NB4 (cell line): ENCODE results near the gene C1orf52.

Experiments
- DNase-seq: peaks from one replicate; pipeline ENCODE4 v3.0.0; 2010; ENCODE audit warnings: low read depth
- H3K4me3 ChIP-seq: one replicate; pipeline ENCODE4 v1.5.1; 2011; ENCODE audit warnings: mild to moderate bottlenecking, low read depth, low read length, moderate library complexity
- MYC ChIP-seq: IDR thresholded peaks from 2 replicates; pipeline ENCODE4 v1.6.1; 2011; ENCODE audit warnings: low read depth, low read length
- POLR2A ChIP-seq: IDR thresholded peaks from 2 replicates; pipeline ENCODE4 v1.6.1; 2011; ENCODE audit warnings: mild to moderate bottlenecking; ENCODE audit not compliant: insufficient read length; ENCODE audit errors: extremely low read depth
- TF ChIP-seq, protein P1 (sequence below): IDR thresholded peaks from 2 replicates; pipeline ENCODE4 v1.6.1; 2011; ENCODE audit warnings: low read depth, low read length
- TF ChIP-seq, protein P2 (sequence below): IDR thresholded peaks from one replicate; pipeline ENCODE4 v1.5.1; 2012; ENCODE audit warnings: low read depth, low read length

Gene C1orf52

DNA sequence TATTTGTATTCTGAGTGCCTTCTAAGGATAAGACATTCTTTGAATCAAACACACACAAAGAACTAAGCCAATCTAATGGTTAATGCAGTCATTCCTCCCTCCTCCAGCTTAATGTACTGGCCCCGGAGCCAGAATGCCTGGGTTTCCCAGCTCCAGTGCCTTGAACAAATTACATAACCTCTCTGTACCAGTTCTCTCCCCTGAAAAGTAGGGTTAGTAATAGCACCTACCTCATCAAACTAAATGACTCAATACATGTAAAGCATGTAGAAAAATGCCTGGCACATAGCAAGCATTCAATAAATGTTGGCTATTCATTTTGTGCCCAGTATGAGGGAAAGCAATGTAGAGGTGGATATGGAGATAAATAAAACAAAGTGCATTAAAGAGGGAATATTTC lies 14.0 kb downstream of the C1orf52 start:
- no peak for DNase-seq
- no peak overlapping the region for H3K4me3 ChIP-seq
- TF ChIP-seq MYC, result no peak
- TF ChIP-seq, protein P1, sequence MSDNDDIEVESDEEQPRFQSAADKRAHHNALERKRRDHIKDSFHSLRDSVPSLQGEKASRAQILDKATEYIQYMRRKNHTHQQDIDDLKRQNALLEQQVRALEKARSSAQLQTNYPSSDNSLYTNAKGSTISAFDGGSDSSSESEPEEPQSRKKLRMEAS, result no peak
- TF ChIP-seq POLR2A, result no peak
- TF ChIP-seq, protein P2, sequence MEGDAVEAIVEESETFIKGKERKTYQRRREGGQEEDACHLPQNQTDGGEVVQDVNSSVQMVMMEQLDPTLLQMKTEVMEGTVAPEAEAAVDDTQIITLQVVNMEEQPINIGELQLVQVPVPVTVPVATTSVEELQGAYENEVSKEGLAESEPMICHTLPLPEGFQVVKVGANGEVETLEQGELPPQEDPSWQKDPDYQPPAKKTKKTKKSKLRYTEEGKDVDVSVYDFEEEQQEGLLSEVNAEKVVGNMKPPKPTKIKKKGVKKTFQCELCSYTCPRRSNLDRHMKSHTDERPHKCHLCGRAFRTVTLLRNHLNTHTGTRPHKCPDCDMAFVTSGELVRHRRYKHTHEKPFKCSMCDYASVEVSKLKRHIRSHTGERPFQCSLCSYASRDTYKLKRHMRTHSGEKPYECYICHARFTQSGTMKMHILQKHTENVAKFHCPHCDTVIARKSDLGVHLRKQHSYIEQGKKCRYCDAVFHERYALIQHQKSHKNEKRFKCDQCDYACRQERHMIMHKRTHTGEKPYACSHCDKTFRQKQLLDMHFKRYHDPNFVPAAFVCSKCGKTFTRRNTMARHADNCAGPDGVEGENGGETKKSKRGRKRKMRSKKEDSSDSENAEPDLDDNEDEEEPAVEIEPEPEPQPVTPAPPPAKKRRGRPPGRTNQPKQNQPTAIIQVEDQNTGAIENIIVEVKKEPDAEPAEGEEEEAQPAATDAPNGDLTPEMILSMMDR, result no peak

DNA sequence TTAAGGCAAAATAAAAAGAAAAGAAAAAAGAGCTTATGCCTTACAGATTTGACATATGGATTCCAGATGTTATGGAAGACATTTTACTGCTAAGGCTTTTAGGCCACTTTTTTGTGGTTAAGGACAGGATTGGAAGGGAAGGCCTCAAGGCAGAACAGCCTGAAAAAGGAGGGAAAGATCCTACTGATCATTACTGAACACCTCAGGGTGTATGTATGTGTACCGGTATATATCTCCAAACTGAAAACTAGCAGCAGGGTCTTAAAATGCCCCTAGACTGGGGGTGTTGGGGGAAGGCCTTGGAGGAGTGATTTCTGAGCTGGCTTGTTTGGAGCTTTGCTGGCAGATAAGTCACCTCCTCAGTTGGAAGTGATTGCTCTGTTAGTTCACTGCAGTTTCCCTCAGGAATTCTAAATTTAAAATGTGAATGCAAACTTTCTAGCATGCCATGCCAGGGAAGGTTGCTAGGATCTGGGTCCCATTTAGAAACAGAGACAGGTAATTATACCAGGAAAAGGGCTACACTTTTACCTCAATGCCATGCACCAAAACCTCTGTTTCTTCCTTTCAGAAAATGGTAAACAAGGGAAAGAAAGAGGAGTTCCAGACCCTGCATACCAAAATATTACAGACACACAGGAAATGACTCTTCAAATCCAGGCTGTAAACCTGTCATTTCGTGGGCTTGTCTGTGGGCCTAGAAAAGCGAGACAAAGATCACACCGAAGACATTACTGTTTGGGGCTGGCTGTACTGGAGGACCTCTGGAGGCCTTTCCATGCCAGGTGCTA lies 15.0 kb downstream of the C1orf52 start:
- DNase-seq, result peak; percentile 53
- TF ChIP-seq POLR2A (no peak), MYC (no peak)
- TF ChIP-seq, protein P2, result no peak
- TF ChIP-seq, protein P1, result no peak
- H3K4me3 ChIP-seq, result no peak overlapping the region

DNA sequence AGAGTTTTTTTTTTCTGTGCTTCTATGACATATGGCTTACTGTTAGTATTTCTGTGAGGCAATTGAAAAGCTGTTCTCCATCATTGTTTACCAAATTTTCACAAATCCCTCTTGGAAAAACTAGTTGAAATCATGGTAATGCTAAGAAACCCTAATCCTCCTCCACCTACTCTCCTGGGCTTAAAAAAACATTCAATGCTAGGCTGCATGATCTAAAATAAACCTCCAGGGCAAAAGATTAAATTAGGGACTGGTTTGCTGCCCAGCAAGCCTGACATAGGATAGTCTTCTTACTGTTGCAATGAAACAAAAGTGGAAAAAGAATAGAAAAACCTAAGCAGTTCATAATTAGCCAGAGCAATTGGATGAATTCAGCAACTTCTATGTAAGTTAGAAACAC lies 16.1 kb downstream of the C1orf52 start:
- no peak overlapping the region for H3K4me3 ChIP-seq
- DNase-seq, result no peak

DNA sequence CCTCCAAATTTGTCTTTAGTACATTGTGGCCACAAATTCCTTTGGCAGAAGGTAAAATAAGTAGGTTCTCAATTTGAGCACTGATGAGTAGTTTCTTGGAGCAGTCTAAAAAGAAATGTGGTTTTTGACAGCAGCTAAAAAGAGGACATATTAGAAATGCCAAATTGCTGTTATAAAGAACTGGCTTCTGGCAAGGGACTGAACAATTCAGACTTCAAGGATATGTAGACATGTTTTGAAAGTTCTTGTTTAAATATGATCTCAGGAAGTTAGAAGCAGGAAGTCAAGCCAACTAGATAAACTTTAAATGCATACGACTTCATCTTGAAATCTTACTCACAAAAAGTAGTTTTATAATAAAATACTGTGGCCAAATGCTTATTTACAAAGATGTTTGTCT lies 18.8 kb downstream of the C1orf52 start:
- TF ChIP-seq MYC, result no peak
- TF ChIP-seq, protein P1, result no peak
- no peak for TF ChIP-seq POLR2A
- TF ChIP-seq, protein P2, result no peak
- DNase-seq, result no peak
- H3K4me3 ChIP-seq, result no peak overlapping the region

More for the DNA sequence above, 16.1 kb downstream of the C1orf52 start:
- TF ChIP-seq POLR2A, result no peak
- TF ChIP-seq, protein P2, result no peak
- TF ChIP-seq, protein P1, result no peak
- no peak for TF ChIP-seq MYC

DNA sequence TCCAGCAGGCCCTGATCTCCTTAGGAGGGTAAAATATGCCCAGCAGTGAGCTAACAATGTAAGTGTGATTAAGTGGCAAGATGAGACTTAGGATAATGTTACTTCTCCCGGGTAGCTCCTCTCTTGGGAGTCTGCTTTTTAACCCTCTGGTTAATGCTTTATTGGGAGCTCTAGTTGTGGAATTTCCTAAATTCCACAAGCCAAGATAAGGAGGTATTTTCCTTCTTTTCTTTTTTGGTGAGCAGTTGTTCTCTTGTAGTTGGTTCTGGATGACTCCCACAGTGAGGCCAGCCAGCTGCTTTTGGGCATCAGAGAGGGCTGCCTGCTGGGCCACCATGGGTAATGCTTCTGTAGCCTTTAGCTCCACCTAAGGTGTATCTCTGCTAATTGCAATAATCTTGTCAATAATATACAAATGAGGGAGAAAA lies 19.3 kb downstream of the C1orf52 start:
- TF ChIP-seq POLR2A, result no peak
- TF ChIP-seq, protein P1, result no peak
- TF ChIP-seq, protein P2, result no peak
- no peak for TF ChIP-seq MYC
- H3K4me3 ChIP-seq, result no peak overlapping the region
- peak; percentile 25 for DNase-seq
